ENCODE results near the gene CLUH. TPM values are rescaled to one million over a fixed set of nuclear protein-coding genes. Genes with fewer than 3 reads are reported as not detected.
"Not testable (repeated sequence)": the region's sequence is repeated elsewhere in the genome, so short reads cannot be mapped to it uniquely, and the experiment has no call there.

Gene CLUH
- total and polyA plus RNA-seq, 2 experiments from 2014 or later: 58.6 to 93.5 TPM

GRCh38 chr17:2703181-2703580, 8.4 kb downstream of the CLUH start:
- peaks cover 6% of the 10 kb centered on the region for H3K36me3 ChIP-seq
- no peak overlapping the region for H3K27ac ChIP-seq

DNA sequence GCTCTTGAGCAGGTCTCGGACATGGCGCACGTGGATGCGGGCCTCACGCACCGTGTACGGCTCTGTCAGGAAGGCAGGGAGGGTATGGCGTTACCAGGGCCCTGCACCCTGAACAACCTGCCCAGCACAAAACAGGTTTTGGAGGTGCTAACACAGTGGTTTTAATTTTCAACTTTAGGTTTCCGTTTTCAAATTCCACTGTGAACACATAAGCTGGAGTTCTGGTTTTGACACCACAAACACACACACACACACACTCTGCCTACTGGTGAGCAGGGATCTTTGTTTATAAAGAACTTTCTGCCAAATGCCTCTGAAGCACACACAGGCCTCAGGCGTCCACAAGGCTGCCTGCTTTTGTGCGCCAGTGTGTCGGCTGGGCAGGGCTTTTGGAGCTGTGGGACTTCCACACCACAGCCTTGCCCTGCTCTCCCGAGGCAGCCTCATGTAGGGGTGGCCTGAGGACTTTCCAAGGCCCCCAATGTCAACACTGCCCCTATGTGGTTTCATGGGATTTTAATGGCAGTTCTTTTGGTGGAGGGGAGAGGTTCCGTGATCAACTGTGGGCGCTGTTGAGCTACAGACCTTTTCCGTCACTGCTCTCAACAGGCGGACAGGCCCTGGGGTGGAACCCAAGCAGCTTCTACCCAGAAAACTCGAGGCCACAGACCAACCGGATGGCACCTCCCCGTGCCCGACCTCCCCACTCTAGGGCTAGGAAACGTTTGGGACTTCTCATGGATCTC, 9.4 kb downstream of the CLUH start:
- Histone ChIP-seq H3K4me1 (ENCODE audit: low read depth) (peaks cover 1% of the 10 kb centered on the region), H3K36me3 (peaks cover 10% of the 10 kb centered on the region), H3K9me3 (ENCODE audit: low read depth) (no peaks in the 10 kb centered on the region), H3K4me3 (no peak overlapping the region), H3K27ac (no peak overlapping the region), H3K27me3 (no peaks in the 10 kb centered on the region)
- no peak for DNase-seq (ENCODE audit: low read depth in 1 of 2, low spot score in 1 of 2)
- no peak for TF ChIP-seq CTCF (IDR thresholded peaks at IDR 0.05; ENCODE audit: low read depth, low read length)

More at GRCh38 chr17:2703181-2703580, 8.4 kb downstream of the CLUH start:
- Histone ChIP-seq H3K27me3 (no peaks in the 10 kb centered on the region), H3K4me1 (ENCODE audit: low read depth) (peaks cover 11% of the 10 kb centered on the region), H3K9me3 (ENCODE audit: low read depth) (no peaks in the 10 kb centered on the region), H3K4me3 (no peak overlapping the region)
- TF ChIP-seq CTCF (IDR thresholded peaks at IDR 0.05; ENCODE audit: low read depth, low read length): no peak
- DNase-seq (ENCODE audit: low read depth in 1 of 2, low spot score in 1 of 2): no peak

DNA sequence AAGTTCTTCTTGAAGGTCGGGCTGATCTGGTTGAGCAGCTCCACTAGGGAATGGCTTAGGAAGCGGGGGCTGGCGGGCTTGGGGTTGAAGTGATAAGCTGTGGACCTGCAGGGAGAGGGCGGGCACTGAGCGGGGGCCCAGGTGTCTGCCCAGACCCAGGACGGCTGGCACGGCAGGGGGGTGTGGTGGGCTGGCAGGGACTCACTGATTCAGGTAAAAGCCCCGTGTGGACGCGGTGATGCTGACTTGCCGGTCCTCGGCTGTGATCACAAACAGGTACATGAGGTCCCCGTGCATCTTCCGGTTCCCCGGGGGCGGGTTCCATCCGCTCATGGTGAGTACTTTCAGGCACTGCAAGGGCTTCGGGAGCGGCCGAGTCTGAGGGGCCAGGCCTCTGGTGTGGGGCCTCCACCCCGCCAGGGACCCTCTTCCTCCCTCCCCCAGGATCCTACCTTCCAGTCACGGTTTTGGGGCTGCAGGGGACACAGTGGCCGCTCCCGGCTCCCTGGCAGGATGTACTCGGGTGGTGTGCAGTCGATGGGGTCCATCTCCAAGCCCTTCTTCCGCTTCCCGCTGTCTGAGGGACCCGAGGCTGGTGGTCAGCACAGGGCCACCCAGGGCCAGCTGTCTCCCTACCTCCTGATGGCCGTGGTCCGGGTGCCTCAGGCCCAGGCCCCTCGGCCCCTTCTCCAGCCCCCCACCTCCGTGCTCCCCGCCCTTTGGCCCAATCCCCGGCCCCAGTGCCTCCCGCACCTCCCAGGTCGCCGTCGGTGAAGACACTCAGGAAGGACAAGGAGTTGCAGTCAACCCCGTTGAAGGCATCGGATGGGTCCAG, 10.2 kb downstream of the CLUH start:
- DNase-seq (ENCODE audit: low read depth in 1 of 2, low spot score in 1 of 2): no peak
- Histone ChIP-seq H3K27me3 (no peaks in the 10 kb centered on the region), H3K9me3 (ENCODE audit: low read depth) (no peaks in the 10 kb centered on the region), H3K4me1 (ENCODE audit: low read depth) (no peaks in the 10 kb centered on the region), H3K27ac (no peak overlapping the region), H3K4me3 (no peak overlapping the region), H3K36me3 (peaks cover 14% of the 10 kb centered on the region)
- no peak for TF ChIP-seq CTCF (IDR thresholded peaks at IDR 0.05; ENCODE audit: low read depth, low read length)

DNA sequence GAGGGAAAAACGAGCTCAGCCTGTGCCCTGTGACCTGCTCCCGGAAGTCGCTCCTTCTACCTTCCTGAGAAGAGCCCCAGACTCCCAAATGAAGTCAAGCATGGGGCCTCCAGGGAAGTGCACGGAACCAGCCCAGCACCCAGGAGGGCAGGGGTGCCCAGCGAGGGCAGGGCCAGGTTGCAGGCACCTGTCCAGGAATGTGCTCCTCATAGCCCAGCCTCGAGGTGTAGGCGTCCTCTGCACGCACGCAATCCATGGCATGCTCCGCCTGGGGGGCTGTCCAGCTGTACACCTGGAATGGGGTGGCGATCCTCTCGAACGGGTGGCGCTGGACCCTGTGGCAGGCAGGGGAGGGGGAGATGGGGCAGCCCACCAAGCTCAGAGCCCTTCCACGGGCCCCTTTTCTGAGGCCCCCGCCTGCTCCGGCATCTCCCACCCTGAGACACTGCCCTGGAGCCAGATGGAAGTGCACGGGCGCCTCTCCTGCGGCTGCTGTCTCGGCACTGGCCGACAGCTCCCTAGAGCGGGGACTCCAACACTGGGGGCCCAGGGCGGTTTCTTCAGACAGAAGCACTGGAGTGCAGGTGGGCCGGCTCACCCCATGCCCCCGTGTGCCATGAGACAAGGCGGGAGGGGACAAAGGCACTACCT, 10.9 kb downstream of the CLUH start:
- peaks cover 21% of the 10 kb centered on the region for H3K36me3 ChIP-seq
- H3K27ac ChIP-seq: no peak overlapping the region
- no peaks in the 10 kb centered on the region for H3K4me1 ChIP-seq (ENCODE audit: low read depth)
- TF ChIP-seq CTCF (IDR thresholded peaks at IDR 0.05; ENCODE audit: low read depth, low read length): no peak
- no peaks in the 10 kb centered on the region for H3K9me3 ChIP-seq (ENCODE audit: low read depth)
- no peak overlapping the region for H3K4me3 ChIP-seq
- no peaks in the 10 kb centered on the region for H3K27me3 ChIP-seq
- no peak for DNase-seq (ENCODE audit: low read depth in 1 of 2, low spot score in 1 of 2)

GRCh38 chr17:2700030-2700490, 11.5 kb downstream of the CLUH start:
- no peak for TF ChIP-seq CTCF (IDR thresholded peaks at IDR 0.05; ENCODE audit: low read depth, low read length)
- H3K36me3 ChIP-seq: peaks cover 21% of the 10 kb centered on the region
- DNase-seq (ENCODE audit: low read depth in 1 of 2, low spot score in 1 of 2): no peak
- H3K9me3 ChIP-seq (ENCODE audit: low read depth): no peaks in the 10 kb centered on the region
- H3K27ac ChIP-seq: no peak overlapping the region
- H3K4me1 ChIP-seq (ENCODE audit: low read depth): no peaks in the 10 kb centered on the region
- H3K4me3 ChIP-seq: no peak overlapping the region
- H3K27me3 ChIP-seq: no peaks in the 10 kb centered on the region

GRCh38 chr17:2699216-2699805, 12.3 kb downstream of the CLUH start:
- H3K27ac ChIP-seq; DNase-seq (ENCODE audit: low read depth in 1 of 2, low spot score in 1 of 2); H3K4me3 ChIP-seq; H3K9me3 ChIP-seq (ENCODE audit: low read depth); H3K27me3 ChIP-seq; H3K4me1 ChIP-seq (ENCODE audit: low read depth): not testable (repeated sequence)
- H3K36me3 ChIP-seq: peaks cover 21% of the 10 kb centered on the region

Measured in cardiac muscle cell (in vitro differentiated cells and primary cell).